Keratinocyte (primary cell): ENCODE measurements around the gene TPM4.

Source experiments
- CTCF ChIP-seq, 3 experiments: IDR thresholded peaks in 1 of 3; conservative IDR thresholded peaks in 1 of 3; optimal IDR thresholded peaks in 1 of 3; 2 replicates in 2 of 3; 3 replicates in 1 of 3; pipeline versions ENCODE3 to v1.5.1; 2011; ENCODE audit warnings: low read length in 3 of 3, mild to moderate bottlenecking in 3 of 3, moderate library complexity in 2 of 3, control low read depth in 1 of 3, inconsistent platforms in 1 of 3; ENCODE audit not compliant: insufficient read depth in 2 of 3; ENCODE audit errors: extremely low read depth in 1 of 3
- EZH2 ChIP-seq: IDR thresholded peaks from one replicate; pipeline ENCODE4 v1.6.1; 2012; ENCODE audit warnings: inconsistent platforms, mild to moderate bottlenecking, low read length, moderate library complexity

GRCh38 chr19:16091546-16092475 lies 15.5 kb downstream of the TPM4 start:
- TF ChIP-seq CTCF (optimal IDR thresholded peaks at IDR 0.05 in 1 of 3, IDR thresholded peaks at IDR 0.05 in 1 of 3, conservative IDR thresholded peaks at IDR 0.05 in 1 of 3; ENCODE audit: extremely low read depth in 1 of 3, insufficient read depth in 2 of 3, low read length in 3 of 3) (no peak), EZH2 (no peak)
